GM12891 (cell line): ENCODE measurements around the gene KRTAP5-6.
"Not testable (repeated sequence)": the region's sequence is repeated elsewhere in the genome, so short reads cannot be mapped to it uniquely, and the experiment has no call there.

Experiments used
- DNase-seq: peaks from one replicate; pipeline ENCODE4 v3.0.0; 2011; ENCODE audit warnings: low spot score; ENCODE audit not compliant: insufficient read length
- FAIRE-seq: peaks from 2 replicates; lab custom pipeline; 2011; peaks lifted over from hg19 to GRCh38; lab: Jason Lieb, UNC
- PAX5 ChIP-seq: IDR thresholded peaks from 2 replicates; pipeline ENCODE4 v1.6.1; 2011; ENCODE audit warnings: low read length, moderate library complexity, mild to moderate bottlenecking; ENCODE audit not compliant: insufficient read depth, severe bottlenecking
- POLR2A ChIP-seq: IDR thresholded peaks from 2 replicates; pipeline ENCODE4 v1.6.1; 2011; ENCODE audit warnings: low read depth, low read length, control low read depth
- POLR2AphosphoS5 ChIP-seq: IDR thresholded peaks from 2 replicates; pipeline ENCODE4 v1.6.1; 2011; ENCODE audit warnings: low read depth, low read length, control low read depth
- POU2F2 ChIP-seq: IDR thresholded peaks from 2 replicates; pipeline ENCODE4 v1.6.1; 2011; ENCODE audit warnings: low read depth, mild to moderate bottlenecking, control low read depth, low read length, moderate library complexity
- SPI1 ChIP-seq: IDR thresholded peaks from 2 replicates; pipeline ENCODE4 v1.6.1; 2011; ENCODE audit warnings: low read depth, low read length, control low read depth
- TAF1 ChIP-seq: IDR thresholded peaks from 2 replicates; pipeline ENCODE4 v1.6.1; 2011; ENCODE audit warnings: low read depth, low read length, control low read depth

The KRTAP5-6 gene

DNA sequence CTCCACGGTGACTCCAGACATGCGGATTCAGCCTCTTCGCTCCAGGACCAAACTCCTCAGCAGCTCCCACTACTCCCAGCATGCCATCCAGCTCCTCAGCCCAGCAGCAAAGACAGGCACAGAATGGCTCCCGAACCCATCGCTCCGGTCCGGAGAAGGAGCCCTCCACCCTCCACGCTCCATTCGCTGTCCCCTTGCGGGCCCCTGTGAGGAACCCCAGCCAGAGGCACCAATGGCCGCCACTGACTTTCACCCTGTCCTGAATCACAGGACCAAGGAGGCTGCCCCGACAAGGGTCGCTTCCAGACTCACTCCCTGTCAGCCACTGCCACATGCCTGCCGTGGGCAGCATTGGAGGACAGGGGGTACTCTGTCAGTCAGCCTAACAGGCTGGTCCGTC, 10.8 kb upstream of the KRTAP5-6 start:
- not testable (repeated sequence) for FAIRE-seq

DNA sequence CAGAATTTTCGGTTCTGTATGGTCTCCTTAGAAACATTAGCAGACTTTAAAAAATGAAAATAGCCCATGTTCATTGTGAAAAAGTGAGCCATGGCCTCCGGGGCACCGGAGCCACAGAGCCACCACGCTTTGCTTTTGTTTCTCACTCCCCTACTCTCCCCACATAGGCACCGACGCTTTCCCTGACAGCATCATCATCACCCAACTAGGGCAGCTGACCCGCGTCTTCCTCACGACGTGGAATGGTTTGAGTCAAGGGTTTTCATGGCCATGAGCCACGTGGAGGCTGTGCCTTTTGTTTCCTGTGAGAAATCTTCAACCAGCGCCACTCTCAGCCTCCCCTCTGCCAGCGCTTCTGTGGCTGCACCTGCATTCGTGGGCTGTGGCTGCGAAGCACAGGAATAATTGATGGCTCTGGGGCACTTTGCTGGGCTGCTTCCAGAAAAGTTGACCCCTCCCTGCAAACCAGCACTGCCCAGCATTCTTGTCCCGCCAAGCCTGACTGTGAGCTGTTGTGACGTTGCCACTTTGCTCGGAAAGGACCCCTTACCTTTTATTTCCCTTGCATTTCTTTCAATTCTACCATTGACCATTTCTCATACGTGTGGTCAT, 8.6 kb upstream of the KRTAP5-6 start:
- not testable (repeated sequence) for DNase-seq

More for the DNA sequence above, 10.8 kb upstream of the KRTAP5-6 start:
- DNase-seq: not testable (repeated sequence)

GRCh38 chr11:1689250-1690166, 7.5 kb upstream of the KRTAP5-6 start:
- FAIRE-seq, DNase-seq: not testable (repeated sequence)

More for the DNA sequence above, 8.6 kb upstream of the KRTAP5-6 start:
- FAIRE-seq: peak; percentile 82

DNA sequence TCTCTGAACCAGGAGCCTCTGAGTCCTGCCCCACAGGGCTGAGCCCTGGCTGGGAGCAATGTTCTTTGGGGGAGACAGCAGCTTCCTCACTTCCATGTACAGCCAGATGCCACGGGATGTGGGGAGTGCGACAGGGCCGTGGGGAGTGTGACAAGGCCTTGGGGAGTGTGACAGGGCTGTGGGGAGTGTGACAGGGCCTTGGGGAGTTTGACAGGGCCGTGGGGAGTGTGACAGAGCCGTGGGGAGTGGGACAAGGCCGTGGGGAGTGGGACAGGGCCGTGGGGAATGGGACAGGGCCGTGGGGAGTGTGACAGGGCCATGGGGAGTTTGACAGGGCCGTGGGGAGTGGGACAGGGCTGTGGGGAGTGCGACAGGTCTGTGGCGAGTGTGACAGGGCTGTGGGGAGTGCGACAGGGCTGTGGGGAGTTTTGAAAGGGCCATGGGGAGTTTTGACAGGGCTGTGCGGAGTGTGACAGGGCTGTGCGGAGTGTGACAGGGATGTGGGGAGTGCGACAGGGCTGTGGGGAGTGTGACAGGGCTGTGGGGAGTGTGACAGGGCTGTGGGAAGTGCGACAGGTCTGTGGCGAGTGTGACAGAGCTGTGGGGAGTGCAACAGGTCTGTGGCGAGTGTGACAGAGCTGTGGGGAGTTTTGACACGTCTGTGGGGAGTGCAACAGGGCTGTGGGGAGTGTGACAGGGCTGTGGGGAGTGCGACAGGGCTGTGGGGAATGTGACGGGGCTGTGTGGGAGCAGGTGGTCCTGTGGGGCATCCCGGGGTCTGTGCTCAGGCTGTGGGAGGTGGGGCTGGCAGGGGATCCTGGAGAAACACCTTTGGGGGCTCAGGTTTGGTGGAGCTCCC, 6.6 kb upstream of the KRTAP5-6 start:
- no peak for DNase-seq
- no peak for FAIRE-seq
- no peak for TF ChIP-seq SPI1
- TF ChIP-seq POLR2A: no peak
- TF ChIP-seq PAX5: no peak
- no peak for TF ChIP-seq POU2F2
- TF ChIP-seq POLR2AphosphoS5: no peak
- no peak for TF ChIP-seq TAF1

DNA sequence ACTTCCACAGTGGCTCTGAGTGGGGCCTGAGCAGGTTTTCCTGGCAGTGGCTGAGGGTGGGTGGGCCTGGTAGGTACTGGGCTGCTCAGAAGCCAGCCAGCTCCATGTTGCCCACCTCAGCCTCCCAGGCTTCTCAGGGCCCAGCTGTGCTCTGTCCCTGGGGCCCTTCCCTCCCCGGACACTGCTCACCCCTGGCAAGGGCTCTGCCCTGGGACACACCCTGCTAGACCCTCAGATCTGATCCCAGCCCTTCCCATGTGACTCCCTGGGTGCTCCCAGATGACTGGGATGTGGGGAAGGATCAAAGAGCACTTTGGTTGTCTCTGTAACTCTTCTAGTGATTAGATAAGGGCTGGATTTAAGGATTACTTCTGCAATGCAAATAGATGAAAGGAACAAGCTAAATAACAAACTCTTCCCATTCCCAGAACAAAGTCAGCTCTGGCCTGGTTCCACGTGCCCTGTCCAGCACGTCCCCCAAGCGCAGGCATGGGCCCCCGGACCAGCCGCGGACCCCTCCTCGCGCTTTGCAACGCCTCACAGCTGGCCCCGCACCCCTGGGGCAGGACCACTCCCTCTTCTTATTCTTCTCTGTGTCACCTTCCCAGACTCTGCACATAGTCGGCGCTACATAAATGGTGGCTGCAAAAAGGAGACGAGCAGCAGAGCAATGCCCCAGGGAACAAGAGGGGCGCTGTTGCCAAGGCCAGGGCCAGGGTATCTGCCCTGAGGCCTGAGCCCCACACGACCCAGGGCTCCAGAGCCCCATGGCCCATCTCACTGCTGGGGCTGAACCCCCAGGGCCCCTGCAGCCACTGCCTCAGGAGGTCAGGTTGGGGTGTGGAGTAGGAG, 5.7 kb upstream of the KRTAP5-6 start:
- DNase-seq: no peak
- FAIRE-seq: no peak
- TF ChIP-seq POU2F2: no peak
- TF ChIP-seq POLR2A: no peak
- no peak for TF ChIP-seq POLR2AphosphoS5
- TF ChIP-seq TAF1: no peak
- TF ChIP-seq SPI1: no peak
- no peak for TF ChIP-seq PAX5

DNA sequence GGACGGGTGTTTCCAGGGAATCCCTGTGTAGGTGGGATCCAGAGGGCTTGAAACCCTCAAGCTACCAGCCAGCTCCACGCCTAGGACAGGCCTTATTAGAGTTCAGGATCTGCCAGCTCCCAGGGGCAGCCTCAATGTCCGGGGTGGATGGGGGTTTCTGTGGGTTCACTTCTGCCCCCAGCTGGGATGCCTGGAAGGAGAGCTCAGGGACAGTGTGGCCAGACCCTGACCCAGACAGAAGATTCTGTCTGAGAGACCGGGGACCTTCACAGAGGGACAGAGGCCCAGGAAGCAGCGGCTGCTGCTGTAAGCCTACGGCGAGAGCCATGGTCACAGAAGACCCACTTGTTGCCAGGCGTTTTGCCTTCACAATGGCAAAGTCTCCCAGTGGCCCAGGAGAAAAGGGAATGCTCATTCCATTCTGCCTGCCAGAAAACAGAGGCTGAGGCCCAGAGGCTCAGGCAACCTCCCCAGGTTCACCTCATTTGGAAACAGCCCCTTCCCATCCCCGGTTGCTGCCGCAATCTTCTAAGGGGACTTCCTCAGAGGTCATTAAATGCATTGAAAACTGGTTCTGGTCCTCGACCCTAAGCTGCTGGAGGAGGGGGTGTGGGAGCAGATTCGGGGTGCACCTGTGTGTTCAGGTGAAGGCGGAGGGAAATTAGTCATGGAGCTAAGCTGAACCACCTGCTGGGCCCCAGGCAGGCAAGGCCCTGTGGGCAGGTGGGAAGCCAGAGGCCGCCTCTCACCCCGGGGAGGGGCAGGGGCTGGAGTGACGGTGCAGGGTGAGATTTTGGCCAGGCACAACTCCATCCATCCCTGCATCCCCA, 4.9 kb upstream of the KRTAP5-6 start:
- no peak for TF ChIP-seq POLR2AphosphoS5
- TF ChIP-seq PAX5: no peak
- no peak for TF ChIP-seq POLR2A
- TF ChIP-seq SPI1: no peak
- TF ChIP-seq TAF1: no peak
- TF ChIP-seq POU2F2: no peak

GRCh38 chr11:1692708-1693326, 4.2 kb upstream of the KRTAP5-6 start:
- TF ChIP-seq TAF1 (no peak), POU2F2 (no peak), SPI1 (no peak), POLR2A (no peak), POLR2AphosphoS5 (no peak), PAX5 (no peak)
- no peak for FAIRE-seq
- no peak for DNase-seq

More for the DNA sequence above, 4.9 kb upstream of the KRTAP5-6 start:
- no peak for FAIRE-seq
- DNase-seq: no peak

GRCh38 chr11:1693327-1694063, 3.5 kb upstream of the KRTAP5-6 start:
- TF ChIP-seq POLR2A (no peak), PAX5 (no peak), POLR2AphosphoS5 (no peak), POU2F2 (no peak), TAF1 (no peak), SPI1 (no peak)
- DNase-seq (peak; percentile 81), FAIRE-seq (peak; percentile 57)
